DOHH2 (cell line): Measurements from ENCODE around the gene TYW1.

ENCODE experiments used
- CTCF ChIP-seq: fragments of 200-600 bp; sonication (generic); IDR thresholded peaks from one replicate; pipeline ENCODE4 v1.5.1; 2014; ENCODE audit warnings: antibody characterized with exemption, mild to moderate bottlenecking, low read depth, low read length; ENCODE audit not compliant: poor library complexity, severe bottlenecking
- EZH2phosphoT487 ChIP-seq: fragments of 200-600 bp; sonication (generic); IDR thresholded peaks from 2 replicates; pipeline ENCODE4 v1.6.1; 2017; ENCODE audit warnings: borderline replicate concordance, mild to moderate bottlenecking, antibody characterized with exemption, low read length, moderate library complexity, mixed read lengths

- TF ChIP-seq CTCF (no peak), EZH2phosphoT487 (no peak)
Measured at GRCh38 chr7:67251986-67252558, 255.4 kb downstream of the TYW1 start.
